A172 (cell line): ENCODE results near the gene AFF4. TPM values are rescaled to one million over a fixed set of nuclear protein-coding genes. Genes with fewer than 3 reads are reported as not detected.
"Not testable (repeated sequence)": the region's sequence is repeated elsewhere in the genome, so short reads cannot be mapped to it uniquely, and the experiment has no call there.

ENCODE experiments used
- DNase-seq: peaks from one replicate; pipeline ENCODE4 v3.0.0-alpha.2; 2015; ENCODE audit warnings: low spot score
- total RNA-seq: library from RNA; depleted of rRNA; stranded (reverse); fragments of >200 nt; shearing (Covaris generic); gene quantifications from 2 replicates; pipeline ENCODE4 v1.2.3, GENCODE V29; 2014

AFF4 gene
- total RNA-seq, 1 experiment from 2014 or later = 40.1 TPM

GRCh38 chr5:132854992-132855391 is 108.4 kb downstream of the AFF4 start:
- DNase-seq = not testable (repeated sequence)

GRCh38 chr5:132854301-132854700 is 109.1 kb downstream of the AFF4 start:
- DNase-seq = no peak

GRCh38 chr5:132853790-132854189 is 109.6 kb downstream of the AFF4 start:
- no peak for DNase-seq

GRCh38 chr5:132853323-132853722 is 110.1 kb downstream of the AFF4 start:
- no peak for DNase-seq

GRCh38 chr5:132850066-132850465 is 113.4 kb downstream of the AFF4 start:
- DNase-seq = no peak

- no peak for DNase-seq
These were observed 114.1 kb downstream of the AFF4 start for GRCh38 chr5:132849347-132849746.

GRCh38 chr5:132848270-132848669 is 115.2 kb downstream of the AFF4 start:
- DNase-seq = no peak

- DNase-seq = peak; percentile 24
These were observed 122.1 kb downstream of the AFF4 start for GRCh38 chr5:132841305-132841704.

GRCh38 chr5:132840896-132841295 is 122.5 kb downstream of the AFF4 start:
- DNase-seq = no peak

GRCh38 chr5:132840313-132840712 is 123.1 kb downstream of the AFF4 start:
- no peak for DNase-seq

GRCh38 chr5:132839426-132840301 is 123.8 kb downstream of the AFF4 start:
- no peak for DNase-seq

GRCh38 chr5:132838516-132839282 is 124.7 kb downstream of the AFF4 start:
- DNase-seq = no peak

GRCh38 chr5:132837868-132838267 is 125.6 kb downstream of the AFF4 start:
- no peak for DNase-seq

GRCh38 chr5:132836852-132837251 is 126.6 kb downstream of the AFF4 start:
- DNase-seq = no peak

GRCh38 chr5:132834057-132834456 is 129.4 kb downstream of the AFF4 start:
- no peak for DNase-seq

GRCh38 chr5:132832612-132833011 is 130.8 kb downstream of the AFF4 start:
- no peak for DNase-seq

GRCh38 chr5:132831095-132831860 is 132.2 kb downstream of the AFF4 start:
- no peak for DNase-seq

- peak; percentile 38 for DNase-seq
These were observed 132.9 kb downstream of the AFF4 start, which contains the start of gene SHROOM1 for GRCh38 chr5:132830436-132831094. Gene SHROOM1 (minus strand): TSS chr5:132830647. CDS start chr5:132826140, 4,507 bp downstream.

GRCh38 chr5:132829742-132830435 is 133.5 kb downstream of the AFF4 start:
- DNase-seq = peak; percentile 44

- DNase-seq = no peak
These were observed 134.5 kb downstream of the AFF4 start for GRCh38 chr5:132828846-132829494.
